Stomach (tissue), 4 donors: ENCODE results near the gene CDCA3.

Experiments
- CTCF ChIP-seq, 7 experiments: fragments of 450-650 bp in 4 of 7; fragments of 200-600 bp in 3 of 7; sonication (generic) in 3 of 7; IDR thresholded peaks; one replicate each; pipeline ENCODE4 v1.5.1; 2016 to 2019; ENCODE audit warnings: antibody characterized with exemption in 7 of 7, control low read depth in 2 of 7, mild to moderate bottlenecking in 1 of 7
- POLR2A ChIP-seq, 4 donors: fragments of 450-650 bp; IDR thresholded peaks; one replicate each; pipeline ENCODE4 v1.6.1; 2016; ENCODE audit warnings: antibody characterized with exemption in 4 of 4, control low read depth in 2 of 4, mild to moderate bottlenecking in 1 of 4, moderate library complexity in 1 of 4
- POLR2AphosphoS5 ChIP-seq, 3 donors: sonication (generic); formaldehyde crosslinking; IDR thresholded peaks; one replicate each; pipeline ENCODE4 v1.6.1; 2016; ENCODE audit warnings: antibody characterized with exemption in 3 of 3

- TF ChIP-seq CTCF (IDR thresholded peaks at IDR 0.05): no peak
- no peak for TF ChIP-seq POLR2AphosphoS5 (IDR thresholded peaks at IDR 0.05)
- no peak for TF ChIP-seq POLR2A (IDR thresholded peaks at IDR 0.05)
These were observed 16.2 kb downstream of the CDCA3 start for GRCh38 chr12:6834873-6835272.
